Measurements from ENCODE around the gene JUN. TPM values are rescaled to one million over a fixed set of nuclear protein-coding genes. Genes with fewer than 3 reads are reported as not detected.

JUN gene
- total RNA-seq, 3 donors from 2014 or later, result 119 to 880 (median 379) TPM

DNA sequence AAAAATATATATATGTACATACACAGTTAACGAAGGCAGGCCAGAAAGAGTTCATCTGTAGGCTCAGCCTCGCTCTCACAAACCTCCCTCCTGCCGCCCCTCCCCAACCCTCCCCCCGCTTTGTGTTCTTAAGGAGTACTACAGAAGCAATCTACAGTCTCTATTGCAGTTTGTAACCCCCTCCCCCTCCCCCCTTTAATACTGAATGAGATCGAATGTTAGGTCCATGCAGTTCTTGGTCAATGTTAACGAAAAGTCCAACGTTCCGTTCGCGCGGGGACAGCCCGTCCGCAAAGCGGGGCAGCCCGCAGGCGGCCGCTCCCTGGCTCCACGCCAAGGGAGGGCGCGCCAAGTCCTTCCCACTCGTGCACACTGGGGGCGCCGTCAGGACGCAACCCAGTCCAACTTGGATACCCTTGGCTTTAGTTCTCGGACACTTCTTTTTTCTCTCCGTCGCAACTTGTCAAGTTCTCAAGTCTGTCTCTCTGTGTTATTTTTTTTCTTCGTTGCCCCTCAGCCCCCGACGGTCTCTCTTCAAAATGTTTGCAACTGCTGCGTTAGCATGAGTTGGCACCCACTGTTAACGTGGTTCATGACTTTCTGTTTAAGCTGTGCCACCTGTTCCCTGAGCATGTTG, 2.2 kb downstream of the JUN start:
- H3K4me3 ChIP-seq, result peak overlapping the region; percentile 80 to 93 (median 92)
- TF ChIP-seq POLR2AphosphoS5 (IDR thresholded peaks at IDR 0.05), result peak; percentile 94 to 98 (median 97)
- TF ChIP-seq, protein P1, sequence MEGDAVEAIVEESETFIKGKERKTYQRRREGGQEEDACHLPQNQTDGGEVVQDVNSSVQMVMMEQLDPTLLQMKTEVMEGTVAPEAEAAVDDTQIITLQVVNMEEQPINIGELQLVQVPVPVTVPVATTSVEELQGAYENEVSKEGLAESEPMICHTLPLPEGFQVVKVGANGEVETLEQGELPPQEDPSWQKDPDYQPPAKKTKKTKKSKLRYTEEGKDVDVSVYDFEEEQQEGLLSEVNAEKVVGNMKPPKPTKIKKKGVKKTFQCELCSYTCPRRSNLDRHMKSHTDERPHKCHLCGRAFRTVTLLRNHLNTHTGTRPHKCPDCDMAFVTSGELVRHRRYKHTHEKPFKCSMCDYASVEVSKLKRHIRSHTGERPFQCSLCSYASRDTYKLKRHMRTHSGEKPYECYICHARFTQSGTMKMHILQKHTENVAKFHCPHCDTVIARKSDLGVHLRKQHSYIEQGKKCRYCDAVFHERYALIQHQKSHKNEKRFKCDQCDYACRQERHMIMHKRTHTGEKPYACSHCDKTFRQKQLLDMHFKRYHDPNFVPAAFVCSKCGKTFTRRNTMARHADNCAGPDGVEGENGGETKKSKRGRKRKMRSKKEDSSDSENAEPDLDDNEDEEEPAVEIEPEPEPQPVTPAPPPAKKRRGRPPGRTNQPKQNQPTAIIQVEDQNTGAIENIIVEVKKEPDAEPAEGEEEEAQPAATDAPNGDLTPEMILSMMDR (IDR thresholded peaks at IDR 0.05), result peak in 2 of 3 donors; percentile 34 to 40
- TF ChIP-seq POLR2A (IDR thresholded peaks at IDR 0.05), result peak; percentile 49
- intact Hi-C loops (cut with DNase I; ENCODE audit: low total_unique reads), result no loop called here
- peak; percentile 69 to 71 for DNase-seq (ENCODE audit: low spot score in 2 of 2)
- peak overlapping the region; percentile 98 to 100 for H3K27ac ChIP-seq
- no peaks in the 10 kb centered on the region for H3K27me3 ChIP-seq
- H3K36me3 ChIP-seq, result no peaks in the 10 kb centered on the region
- no peaks in the 10 kb centered on the region for H3K9me3 ChIP-seq
- H3K4me1 ChIP-seq, result no peaks in the 10 kb centered on the region

- intact Hi-C loops (cut with DNase I; ENCODE audit: low total_unique reads), result no loop called here
- peak in 1 of 2 donors; percentile 60 for DNase-seq (ENCODE audit: low spot score in 2 of 2)
- no peaks in the 10 kb centered on the region for H3K27me3 ChIP-seq
- TF ChIP-seq POLR2A (IDR thresholded peaks at IDR 0.05) (peak; percentile 89), POLR2AphosphoS5 (IDR thresholded peaks at IDR 0.05) (peak; percentile 64 to 97 (median 87))
- TF ChIP-seq, protein P1 (IDR thresholded peaks at IDR 0.05), result peak in 1 of 3 donors; percentile 6
- no peaks in the 10 kb centered on the region for H3K4me1 ChIP-seq
- H3K36me3 ChIP-seq, result no peaks in the 10 kb centered on the region
- H3K9me3 ChIP-seq, result no peaks in the 10 kb centered on the region
- H3K4me3 ChIP-seq, result peak overlapping the region; percentile 80 to 93 (median 92)
- peak overlapping the region; percentile 28 to 100 for H3K27ac ChIP-seq
These were observed 2.9 kb downstream of the JUN start for GRCh38 chr1:58780836-58781452.

- peak overlapping the region; percentile 28 to 100 for H3K27ac ChIP-seq
- no peak for DNase-seq (ENCODE audit: low spot score in 2 of 2)
- intact Hi-C loops (cut with DNase I; ENCODE audit: low total_unique reads), result no loop called here
These were observed 3.4 kb downstream of the JUN start for GRCh38 chr1:58780411-58780810.

GRCh38 chr1:58779801-58780382, 4.0 kb downstream of the JUN start:
- H3K9me3 ChIP-seq, result no peaks in the 10 kb centered on the region
- peak overlapping the region; percentile 80 to 93 (median 92) for H3K4me3 ChIP-seq
- no peaks in the 10 kb centered on the region for H3K27me3 ChIP-seq
- intact Hi-C loops (cut with DNase I; ENCODE audit: low total_unique reads), result no loop called here
- peak; percentile 63 to 89 (median 72) for TF ChIP-seq POLR2AphosphoS5 (IDR thresholded peaks at IDR 0.05)
- peak; percentile 88 for TF ChIP-seq POLR2A (IDR thresholded peaks at IDR 0.05)
- TF ChIP-seq, protein P1 (IDR thresholded peaks at IDR 0.05), result peak in 1 of 3 donors; percentile 12
- no peaks in the 10 kb centered on the region for H3K4me1 ChIP-seq
- peak; percentile 53 to 76 for DNase-seq (ENCODE audit: low spot score in 2 of 2)
- H3K27ac ChIP-seq, result peak overlapping the region; percentile 46 to 100
- H3K36me3 ChIP-seq, result no peaks in the 10 kb centered on the region

More at GRCh38 chr1:58780411-58780810, 3.4 kb downstream of the JUN start:
- Histone ChIP-seq H3K9me3 (no peaks in the 10 kb centered on the region), H3K4me1 (no peaks in the 10 kb centered on the region), H3K36me3 (no peaks in the 10 kb centered on the region), H3K4me3 (peak overlapping the region; percentile 80 to 93 (median 92)), H3K27me3 (no peaks in the 10 kb centered on the region)
- no peak for TF ChIP-seq POLR2A (IDR thresholded peaks at IDR 0.05)
- TF ChIP-seq, protein P1 (IDR thresholded peaks at IDR 0.05), result no peak

All from breast epithelium (tissue), 4 donors.